Thyroid gland (tissue), 4 donors: ENCODE data around the gene PRR13. TPM values are rescaled to one million over a fixed set of nuclear protein-coding genes. Genes with fewer than 3 reads are reported as not detected.
A peak's percentile ranks its signal among the peaks of the same experiment; 100 is the strongest.

Experiments
- DNase-seq, 2 donors: peaks; one replicate each; pipeline ENCODE4 v3.0.0-alpha.2; 2019
- H3K27ac ChIP-seq, 3 donors: fragments of 200-600 bp; sonication (generic); 1 replicate in 2 of 3; 2 replicates in 1 of 3; pipeline ENCODE4 v1.5.1; 2016 to 2019; ENCODE audit warnings: mild to moderate bottlenecking in 1 of 3, moderate library complexity in 1 of 3
- H3K27me3 ChIP-seq: fragments of 200-600 bp; sonication (generic); one replicate; pipeline ENCODE4 v1.5.1; 2019
- H3K36me3 ChIP-seq, 2 donors: fragments of 200-600 bp; sonication (generic); one replicate each; pipeline ENCODE4 v1.5.1; 2016 to 2019
- H3K4me1 ChIP-seq, 2 donors: fragments of 200-600 bp; sonication (generic); one replicate each; pipeline ENCODE4 v1.5.1; 2017 to 2019
- H3K4me3 ChIP-seq, 3 donors: fragments of 200-600 bp; sonication (generic); replicated peaks in 1 of 3; 1 replicate in 2 of 3; 2 replicates in 1 of 3; pipeline ENCODE4 v1.5.1; 2016; ENCODE audit warnings: mild to moderate bottlenecking in 1 of 3
- H3K9me3 ChIP-seq: fragments of 200-600 bp; sonication (generic); one replicate; pipeline ENCODE4 v1.5.1; 2017
- POLR2A ChIP-seq, 2 donors: fragments of 450-650 bp; IDR thresholded peaks; one replicate each; pipeline ENCODE4 v1.6.1; 2017; ENCODE audit warnings: antibody characterized with exemption in 2 of 2, mild to moderate bottlenecking in 2 of 2, moderate library complexity in 1 of 2
- WGBS, 2 donors: methylation state at CpG; one replicate each; pipeline ENCODE4 v1.1.5; 2017; 5-methylcytosine and 5-hydroxymethylcytosine counted together
- intact Hi-C: fragments of 100-400 bp; cut with DNase I; formaldehyde crosslinking; loops from one replicate; pipeline ENCODE4 v1.15.1; 2023
- total RNA-seq, 4 donors: library from RNA; depleted of rRNA; stranded (reverse); fragments of >200 nt; gene quantifications; one replicate each; pipeline ENCODE4 v1.2.3, GENCODE V29; 2016
- TF ChIP-seq, protein P1 (sequence below), 6 experiments: fragments of 200-600 bp in 3 of 6; fragments of 450-650 bp in 3 of 6; sonication (generic) in 3 of 6; IDR thresholded peaks; one replicate each; pipeline ENCODE4 v1.5.1; 2016 to 2019; ENCODE audit warnings: antibody characterized with exemption in 6 of 6, mild to moderate bottlenecking in 2 of 6, inconsistent platforms in 1 of 6, moderate library complexity in 1 of 6

PRR13 gene
- total RNA-seq, 4 donors from 2014 or later, result 51.6 to 83.6 (median 68.9) TPM

DNA sequence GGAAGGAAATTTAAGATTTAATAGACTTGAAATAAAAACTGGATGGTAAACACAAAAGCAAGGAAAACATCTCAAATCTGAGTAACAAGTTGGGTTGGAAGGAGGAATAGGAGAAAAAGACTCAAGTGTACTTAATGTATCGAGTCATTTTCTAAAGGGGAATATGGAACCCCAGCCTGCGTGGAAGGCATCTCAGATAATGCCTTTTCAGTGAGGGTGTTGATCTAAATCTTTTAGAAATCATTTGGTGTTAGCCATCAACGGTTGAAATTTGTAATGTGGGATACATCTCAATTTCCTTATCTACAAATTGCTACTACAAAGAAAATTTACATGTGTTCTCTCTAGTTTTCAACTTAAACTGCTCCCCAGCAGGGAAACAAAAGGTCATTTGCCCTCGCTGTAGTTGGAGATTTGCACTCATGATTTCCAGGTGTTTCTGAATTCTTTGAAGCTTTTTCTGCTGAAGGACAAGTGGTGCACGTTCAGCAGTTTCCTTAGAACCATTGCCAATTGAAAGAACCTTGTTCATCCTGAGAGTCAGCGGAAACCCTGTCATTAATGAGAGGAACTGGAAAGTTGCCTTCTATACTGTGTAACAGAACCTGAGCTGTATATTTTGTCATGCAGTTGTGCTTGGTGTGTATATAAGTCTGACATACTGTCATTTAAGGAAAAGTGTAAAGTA is 12.6 kb downstream of the PRR13 start:
- Histone ChIP-seq H3K4me3 (no peak overlapping the region), H3K36me3 (peaks cover 41 to 48% of the 10 kb centered on the region in 2 donors), H3K4me1 (peaks cover 13 to 21% of the 10 kb centered on the region in 2 donors), H3K9me3 (no peaks in the 10 kb centered on the region), H3K27ac (peak overlapping the region in 1 of 3 donors; percentile 99), H3K27me3 (no peaks in the 10 kb centered on the region)
- TF ChIP-seq, protein P1, sequence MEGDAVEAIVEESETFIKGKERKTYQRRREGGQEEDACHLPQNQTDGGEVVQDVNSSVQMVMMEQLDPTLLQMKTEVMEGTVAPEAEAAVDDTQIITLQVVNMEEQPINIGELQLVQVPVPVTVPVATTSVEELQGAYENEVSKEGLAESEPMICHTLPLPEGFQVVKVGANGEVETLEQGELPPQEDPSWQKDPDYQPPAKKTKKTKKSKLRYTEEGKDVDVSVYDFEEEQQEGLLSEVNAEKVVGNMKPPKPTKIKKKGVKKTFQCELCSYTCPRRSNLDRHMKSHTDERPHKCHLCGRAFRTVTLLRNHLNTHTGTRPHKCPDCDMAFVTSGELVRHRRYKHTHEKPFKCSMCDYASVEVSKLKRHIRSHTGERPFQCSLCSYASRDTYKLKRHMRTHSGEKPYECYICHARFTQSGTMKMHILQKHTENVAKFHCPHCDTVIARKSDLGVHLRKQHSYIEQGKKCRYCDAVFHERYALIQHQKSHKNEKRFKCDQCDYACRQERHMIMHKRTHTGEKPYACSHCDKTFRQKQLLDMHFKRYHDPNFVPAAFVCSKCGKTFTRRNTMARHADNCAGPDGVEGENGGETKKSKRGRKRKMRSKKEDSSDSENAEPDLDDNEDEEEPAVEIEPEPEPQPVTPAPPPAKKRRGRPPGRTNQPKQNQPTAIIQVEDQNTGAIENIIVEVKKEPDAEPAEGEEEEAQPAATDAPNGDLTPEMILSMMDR (IDR thresholded peaks at IDR 0.05), result no peak
- TF ChIP-seq POLR2A (IDR thresholded peaks at IDR 0.05), result no peak
- intact Hi-C loops, result no loop called here
- DNase-seq, result no peak
- 27% methylated on average over 6 of the region's 6 CpGs for WGBS, 2 donors

DNA sequence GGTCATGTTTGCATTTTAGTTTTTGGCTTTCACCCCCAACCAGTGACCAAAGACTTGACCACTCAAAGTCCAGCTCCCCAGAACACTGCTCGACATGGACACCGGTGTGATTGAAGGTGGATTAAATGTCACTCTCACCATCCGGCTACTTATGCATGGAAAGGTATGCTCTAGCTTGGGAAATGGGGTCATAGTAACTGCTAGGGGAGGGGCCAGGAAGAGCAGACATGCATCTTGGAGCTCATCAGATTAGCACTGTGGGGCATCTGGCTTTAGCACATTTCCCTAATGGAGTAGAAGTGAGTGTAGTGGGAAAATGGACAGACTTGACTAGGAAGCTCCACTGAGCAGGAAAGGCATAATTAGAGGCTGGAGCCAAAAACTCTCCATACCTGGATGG is 13.2 kb downstream of the PRR13 start:
- peaks cover 13 to 21% of the 10 kb centered on the region in 2 donors for H3K4me1 ChIP-seq
- 53 to 62% methylated on average over 3 of the region's 3 CpGs for WGBS, 2 donors
- no peak for TF ChIP-seq POLR2A (IDR thresholded peaks at IDR 0.05)
- TF ChIP-seq, protein P1 (IDR thresholded peaks at IDR 0.05), result no peak
- peaks cover 47 to 55% of the 10 kb centered on the region in 2 donors for H3K36me3 ChIP-seq
- H3K4me3 ChIP-seq, result no peak overlapping the region
- DNase-seq, result no peak
- intact Hi-C loops, result loop anchor here (5.0 kb wide), 1 partner anchor 53 kb away; the partner anchor contains the start of gene NPFF
- H3K27ac ChIP-seq, result no peak overlapping the region
- no peaks in the 10 kb centered on the region for H3K27me3 ChIP-seq
- no peaks in the 10 kb centered on the region for H3K9me3 ChIP-seq

DNA sequence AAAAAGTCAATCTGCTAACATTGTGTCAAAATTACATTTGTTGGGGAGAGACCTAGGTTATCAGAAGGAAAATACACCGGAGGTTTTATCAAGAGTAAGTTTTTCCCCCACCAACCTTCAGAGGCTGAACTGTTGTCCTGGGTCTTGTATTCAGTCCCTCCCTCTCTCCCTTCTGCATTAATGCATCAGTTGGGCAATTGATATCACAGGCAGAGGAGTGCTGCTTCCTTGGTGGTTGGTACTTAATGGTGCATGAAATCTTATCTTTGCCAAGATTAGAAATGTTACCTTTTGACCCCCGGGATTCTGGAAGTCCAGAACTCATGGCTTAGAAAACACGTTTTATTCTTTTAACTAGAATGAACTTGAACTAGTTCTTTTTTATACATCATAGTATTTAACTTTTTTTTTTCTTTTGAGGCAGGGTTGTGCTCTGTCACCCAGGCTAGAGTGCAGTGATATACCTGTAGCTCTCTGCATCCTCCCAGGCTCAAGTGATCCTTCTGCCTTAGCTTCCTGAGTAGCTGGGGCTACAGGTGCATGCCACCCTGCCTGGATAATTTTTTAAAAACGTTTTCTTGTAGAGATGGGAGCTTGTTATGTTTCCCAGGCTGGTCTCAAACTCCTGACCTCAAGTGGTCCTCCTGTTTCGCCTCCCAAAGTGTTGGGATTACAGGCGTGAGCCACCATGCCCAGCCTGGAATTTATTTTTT is 15.3 kb downstream of the PRR13 start:
- no peak for DNase-seq
- WGBS, 2 donors, result 62 to 67% methylated on average over 6 of the region's 6 CpGs
- TF ChIP-seq, protein P1 (IDR thresholded peaks at IDR 0.05), result no peak
- TF ChIP-seq POLR2A (IDR thresholded peaks at IDR 0.05), result no peak
- Histone ChIP-seq H3K4me3 (no peak overlapping the region), H3K27ac (no peak overlapping the region), H3K27me3 (no peaks in the 10 kb centered on the region), H3K36me3 (peaks cover 68 to 76% of the 10 kb centered on the region in 2 donors), H3K4me1 (peaks cover 13 to 21% of the 10 kb centered on the region in 2 donors), H3K9me3 (no peaks in the 10 kb centered on the region)
- intact Hi-C loops, result loop anchor here (5.0 kb wide), 1 partner anchor 50 kb away; the partner anchor contains the start of gene NPFF

DNA sequence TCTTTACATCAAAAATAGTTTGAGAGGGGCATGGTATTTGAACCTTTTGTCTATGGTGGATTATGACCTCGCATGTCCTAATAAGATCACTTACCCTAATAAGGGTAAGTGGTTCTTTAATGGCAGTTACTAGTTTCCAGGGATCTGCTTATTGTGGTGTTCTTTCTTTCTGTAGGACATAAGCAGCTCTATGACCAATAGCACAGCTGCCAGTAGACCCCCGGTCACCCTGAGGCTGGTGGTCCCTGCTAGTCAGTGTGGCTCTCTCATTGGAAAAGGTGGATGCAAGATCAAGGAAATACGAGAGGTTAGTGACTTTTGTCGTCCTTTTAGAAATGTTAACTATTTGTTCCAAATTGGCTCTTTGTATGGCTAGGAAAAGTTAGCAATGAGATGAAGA is 17.6 kb downstream of the PRR13 start:
- Histone ChIP-seq H3K36me3 (peaks cover 91 to 98% of the 10 kb centered on the region in 2 donors), H3K4me1 (peaks cover 3 to 8% of the 10 kb centered on the region in 2 donors), H3K4me3 (no peak overlapping the region), H3K9me3 (no peaks in the 10 kb centered on the region), H3K27me3 (no peaks in the 10 kb centered on the region), H3K27ac (no peak overlapping the region)
- TF ChIP-seq, protein P1 (IDR thresholded peaks at IDR 0.05), result no peak
- TF ChIP-seq POLR2A (IDR thresholded peaks at IDR 0.05), result no peak
- WGBS, 2 donors, result 80 to 82% methylated on average over 4 of the region's 4 CpGs
- intact Hi-C loops, result loop anchor here (5.0 kb wide), 1 partner anchor 48 kb away; the partner anchor contains the start of gene NPFF
- DNase-seq, result no peak

DNA sequence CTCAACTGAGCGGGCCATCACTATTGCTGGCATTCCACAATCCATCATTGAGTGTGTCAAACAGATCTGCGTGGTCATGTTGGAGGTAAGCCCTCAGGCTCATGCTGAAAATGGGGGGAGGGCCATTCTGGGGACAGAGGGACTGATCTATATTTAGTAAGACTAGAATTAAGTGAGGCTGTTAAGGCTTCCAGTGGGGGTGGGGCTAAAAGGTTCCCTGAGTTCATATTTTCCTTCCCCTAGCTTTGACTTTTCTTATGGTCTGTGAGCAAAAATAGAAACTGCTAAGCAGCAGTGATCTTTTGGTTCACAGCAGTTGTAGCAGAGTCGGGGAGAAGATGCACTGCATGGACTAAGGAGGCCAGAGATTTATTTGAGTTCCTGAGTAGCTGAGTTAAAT is 19.5 kb downstream of the PRR13 start:
- no peaks in the 10 kb centered on the region for H3K4me1 ChIP-seq
- WGBS, 2 donors, result 87 to 89% methylated on average over 3 of the region's 3 CpGs
- H3K27me3 ChIP-seq, result no peaks in the 10 kb centered on the region
- TF ChIP-seq, protein P1 (IDR thresholded peaks at IDR 0.05), result no peak
- no peak for TF ChIP-seq POLR2A (IDR thresholded peaks at IDR 0.05)
- intact Hi-C loops, result no loop called here
- no peak overlapping the region for H3K27ac ChIP-seq
- no peaks in the 10 kb centered on the region for H3K9me3 ChIP-seq
- DNase-seq, result no peak
- H3K36me3 ChIP-seq, result peaks cover 95 to 100% of the 10 kb centered on the region in 2 donors
- no peak overlapping the region for H3K4me3 ChIP-seq
